Panc1 (cell line): ENCODE data around the gene OTOGL.

Experiments used
- CTCF ChIP-seq: fragments of 450-650 bp; IDR thresholded peaks from 2 replicates; pipeline ENCODE4 v1.5.1; 2017; ENCODE audit warnings: mild to moderate bottlenecking
- POLR2AphosphoS5 ChIP-seq: IDR thresholded peaks from 2 replicates; pipeline ENCODE4 v1.6.1; 2012; ENCODE audit warnings: mild to moderate bottlenecking, low read depth, low read length, moderate library complexity
- TF ChIP-seq, protein P1 (sequence below), 2 experiments: IDR thresholded peaks; 2 replicates each; pipeline ENCODE4 v1.6.1; 2011 to 2012; ENCODE audit warnings: low read depth in 2 of 2, control low read depth in 1 of 2, low read length in 1 of 2, mild to moderate bottlenecking in 1 of 2, moderate library complexity in 1 of 2; ENCODE audit not compliant: insufficient read depth in 1 of 2

DNA sequence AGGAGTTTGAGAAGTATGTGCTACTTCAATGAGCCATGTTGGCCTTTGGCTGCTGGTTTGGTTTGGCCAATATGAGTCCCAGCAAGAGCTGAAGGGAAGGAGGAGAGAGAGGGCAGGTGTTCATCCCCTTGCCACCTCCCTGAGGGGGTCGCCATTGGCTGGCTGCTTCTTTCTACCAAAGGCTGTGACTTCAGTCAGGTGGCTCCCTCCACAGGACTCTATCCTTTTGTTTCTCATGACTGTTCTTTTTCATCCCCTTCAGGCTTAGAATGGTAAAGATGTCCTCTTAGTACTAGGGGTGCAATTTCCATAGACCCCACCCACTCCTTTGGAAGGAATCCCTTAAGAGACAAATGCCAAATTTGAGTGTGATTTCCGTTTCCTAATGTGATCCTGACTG, 31.2 kb upstream of the OTOGL start:
- TF ChIP-seq CTCF (no peak), POLR2AphosphoS5 (no peak)
- TF ChIP-seq, protein P1, sequence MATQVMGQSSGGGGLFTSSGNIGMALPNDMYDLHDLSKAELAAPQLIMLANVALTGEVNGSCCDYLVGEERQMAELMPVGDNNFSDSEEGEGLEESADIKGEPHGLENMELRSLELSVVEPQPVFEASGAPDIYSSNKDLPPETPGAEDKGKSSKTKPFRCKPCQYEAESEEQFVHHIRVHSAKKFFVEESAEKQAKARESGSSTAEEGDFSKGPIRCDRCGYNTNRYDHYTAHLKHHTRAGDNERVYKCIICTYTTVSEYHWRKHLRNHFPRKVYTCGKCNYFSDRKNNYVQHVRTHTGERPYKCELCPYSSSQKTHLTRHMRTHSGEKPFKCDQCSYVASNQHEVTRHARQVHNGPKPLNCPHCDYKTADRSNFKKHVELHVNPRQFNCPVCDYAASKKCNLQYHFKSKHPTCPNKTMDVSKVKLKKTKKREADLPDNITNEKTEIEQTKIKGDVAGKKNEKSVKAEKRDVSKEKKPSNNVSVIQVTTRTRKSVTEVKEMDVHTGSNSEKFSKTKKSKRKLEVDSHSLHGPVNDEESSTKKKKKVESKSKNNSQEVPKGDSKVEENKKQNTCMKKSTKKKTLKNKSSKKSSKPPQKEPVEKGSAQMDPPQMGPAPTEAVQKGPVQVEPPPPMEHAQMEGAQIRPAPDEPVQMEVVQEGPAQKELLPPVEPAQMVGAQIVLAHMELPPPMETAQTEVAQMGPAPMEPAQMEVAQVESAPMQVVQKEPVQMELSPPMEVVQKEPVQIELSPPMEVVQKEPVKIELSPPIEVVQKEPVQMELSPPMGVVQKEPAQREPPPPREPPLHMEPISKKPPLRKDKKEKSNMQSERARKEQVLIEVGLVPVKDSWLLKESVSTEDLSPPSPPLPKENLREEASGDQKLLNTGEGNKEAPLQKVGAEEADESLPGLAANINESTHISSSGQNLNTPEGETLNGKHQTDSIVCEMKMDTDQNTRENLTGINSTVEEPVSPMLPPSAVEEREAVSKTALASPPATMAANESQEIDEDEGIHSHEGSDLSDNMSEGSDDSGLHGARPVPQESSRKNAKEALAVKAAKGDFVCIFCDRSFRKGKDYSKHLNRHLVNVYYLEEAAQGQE (IDR thresholded peaks at IDR 0.05; ENCODE audit: insufficient read depth in 1 of 2, low read depth in 2 of 2, low read length in 1 of 2), result no peak
